Stimulated activated CD8-positive, alpha-beta memory T cell treated with anti-CD3 and anti-CD28 coated beads, Interleukin-7, amount 100 ng/mL, for 48 hours (primary cell): ENCODE results near the gene POLE4.

Source experiments
- DNase-seq, 2 donors: peaks; one replicate each; pipeline ENCODE4 v3.0.0-alpha.2; 2020; ENCODE audit warnings: low read depth in 1 of 2; ENCODE audit errors: extremely low read depth in 1 of 2

Gene POLE4

GRCh38 chr2:74985978-74986609 is 27.7 kb downstream of the POLE4 start:
- no peak for DNase-seq

DNA sequence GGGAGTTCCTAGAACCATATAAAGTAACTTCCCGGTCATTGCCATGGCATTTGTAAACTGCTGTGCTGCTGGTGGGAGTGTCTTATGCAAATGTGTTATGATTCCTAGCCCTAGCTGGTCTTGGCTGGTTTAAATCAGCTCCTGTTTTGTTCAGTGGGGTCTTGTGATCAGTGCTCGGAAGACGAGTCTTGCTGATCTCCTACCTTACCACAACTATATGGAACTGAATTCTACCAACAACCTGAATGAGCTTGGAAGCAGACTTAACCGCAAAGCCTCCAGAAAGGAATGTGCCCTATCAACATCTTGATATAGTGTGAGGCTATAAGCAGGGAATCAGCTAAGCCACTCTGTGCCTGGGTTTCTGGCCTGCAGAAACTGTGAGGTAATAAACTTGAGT is 33.5 kb downstream of the POLE4 start:
- no peak for DNase-seq

DNA sequence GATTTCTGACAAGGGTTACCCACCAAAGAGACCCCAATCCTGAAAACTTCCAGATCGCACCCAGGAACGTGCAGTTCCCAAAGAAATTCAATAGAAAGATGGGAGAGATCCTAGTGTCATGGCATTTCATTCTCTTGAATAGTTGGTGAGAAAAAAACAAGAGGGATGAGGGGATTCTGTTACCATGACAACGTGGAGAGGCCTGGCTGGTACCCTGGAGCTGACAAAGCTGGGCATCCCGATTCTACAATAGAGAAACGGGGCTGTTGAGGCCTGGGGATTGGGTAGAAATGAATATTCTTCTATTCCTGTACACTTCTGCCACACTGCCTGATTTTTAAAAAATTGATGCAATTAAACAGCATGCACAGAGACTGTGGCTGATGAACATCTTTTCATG is 41.0 kb downstream of the POLE4 start:
- no peak for DNase-seq

DNA sequence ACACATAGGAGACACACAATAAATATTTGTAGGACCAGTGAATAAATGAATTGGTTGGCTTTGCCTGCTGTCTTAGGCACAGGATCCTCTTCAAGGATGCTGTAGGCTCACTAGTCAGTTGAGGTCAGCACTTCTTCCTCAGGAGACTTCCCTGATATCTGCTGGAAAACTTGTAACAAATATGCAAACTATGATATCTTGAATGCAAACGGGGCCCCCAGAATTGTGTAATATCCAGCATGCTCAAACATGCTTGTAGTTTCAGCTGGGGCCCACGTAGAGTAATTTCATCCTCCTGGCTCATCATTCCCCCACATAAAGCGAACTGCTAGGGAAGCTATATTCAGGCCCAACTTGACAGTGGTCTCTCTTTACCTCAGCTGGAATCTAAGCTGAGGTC is 43.6 kb downstream of the POLE4 start:
- DNase-seq, result no peak

DNA sequence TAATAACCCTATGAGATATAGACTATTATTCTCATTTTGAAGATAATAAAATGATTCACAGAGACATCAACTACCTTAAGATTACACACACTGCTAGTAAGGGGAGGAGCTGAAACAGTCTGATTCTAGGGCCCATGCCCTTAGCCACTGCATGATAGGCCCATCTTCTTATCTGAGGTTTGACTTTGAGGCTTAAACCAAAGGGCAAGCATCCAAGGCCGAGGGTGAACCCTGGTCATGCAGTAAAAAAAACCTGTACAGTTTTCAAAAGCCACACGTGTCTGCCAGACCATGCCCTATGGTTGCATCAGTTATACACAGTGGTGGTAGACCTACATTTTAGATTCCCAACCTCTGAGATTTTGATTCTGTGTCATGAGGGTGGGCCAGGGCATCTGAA is 44.8 kb downstream of the POLE4 start:
- DNase-seq, result no peak

DNA sequence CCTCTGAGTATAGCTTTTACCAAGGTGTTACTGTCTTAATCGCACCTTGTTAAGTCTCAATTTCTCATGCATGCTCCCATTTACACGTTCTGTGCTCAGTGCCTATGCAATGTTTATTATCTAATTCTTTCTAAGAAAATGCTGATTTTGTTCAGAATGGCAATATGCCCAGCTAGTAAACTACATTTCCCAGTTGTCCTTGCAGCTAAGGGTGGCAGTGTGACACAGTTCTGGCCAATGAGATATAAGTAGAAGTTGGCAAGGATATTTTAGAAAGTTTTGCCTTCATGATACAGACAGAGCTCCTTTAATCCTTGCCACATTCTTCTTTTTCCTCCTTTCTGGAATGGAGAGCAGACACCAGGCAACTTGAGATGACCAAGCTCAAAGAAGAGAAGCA is 45.3 kb downstream of the POLE4 start:
- no peak for DNase-seq

DNA sequence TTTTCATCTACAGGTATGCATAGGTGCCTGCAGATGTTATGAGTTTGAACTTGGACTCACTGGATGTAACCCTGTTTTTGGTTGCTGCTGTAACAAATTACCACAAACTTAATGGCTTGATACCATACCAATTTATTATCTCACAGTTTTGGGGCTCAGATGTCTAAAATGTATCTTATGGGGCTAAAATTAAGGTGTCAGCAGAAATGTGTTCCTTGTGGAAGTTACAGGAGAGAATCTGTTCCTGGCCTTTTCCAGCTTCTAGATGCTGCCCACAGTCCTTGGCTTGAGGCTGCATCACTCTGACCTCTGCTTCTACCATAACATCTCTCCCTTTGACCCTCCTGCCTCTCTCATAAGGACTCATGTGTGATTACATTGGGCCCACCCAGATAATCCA is 47.6 kb downstream of the POLE4 start:
- DNase-seq, result no peak

DNA sequence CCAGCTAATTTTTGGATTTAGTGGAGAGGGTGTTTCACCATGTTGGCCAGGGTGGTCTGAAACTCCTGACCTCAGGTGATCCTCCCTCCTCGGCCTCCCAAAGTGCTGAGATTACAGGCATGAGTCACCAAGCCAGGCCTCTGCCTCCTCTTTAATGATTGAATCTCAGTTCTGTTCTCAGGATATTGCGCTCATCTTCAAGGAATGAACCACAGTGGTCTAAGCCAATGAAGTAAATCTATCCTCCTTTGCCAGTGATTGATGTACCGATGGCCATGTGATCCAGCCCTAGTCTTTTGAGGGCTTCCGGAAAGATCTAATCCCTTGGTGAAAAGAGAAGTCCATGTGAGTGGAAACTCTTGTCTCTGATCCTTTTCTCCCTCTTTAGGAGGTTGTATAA is 48.6 kb downstream of the POLE4 start:
- DNase-seq, result no peak

DNA sequence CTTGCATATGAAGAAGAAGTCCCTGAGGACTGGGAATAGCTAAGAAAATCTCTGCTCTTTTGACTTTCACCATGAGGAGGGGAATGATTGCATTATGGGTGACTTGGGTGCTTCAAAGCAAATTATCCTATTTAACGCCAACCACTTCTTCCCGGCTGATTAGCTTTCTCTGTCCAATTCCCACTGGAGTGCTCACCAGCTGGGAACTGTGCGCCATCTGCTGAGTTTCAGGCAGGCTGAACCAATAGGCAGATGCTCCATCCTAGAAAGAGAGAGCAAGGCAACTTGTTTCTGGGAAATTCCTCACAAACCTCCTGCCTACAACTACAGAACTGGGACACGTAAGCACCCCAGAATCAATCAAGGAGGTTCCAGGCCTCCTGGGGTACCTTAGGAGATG is 49.4 kb downstream of the POLE4 start:
- DNase-seq, result no peak

GRCh38 chr2:75010571-75010970 is 52.1 kb downstream of the POLE4 start:
- no peak for DNase-seq

GRCh38 chr2:75012080-75012479 is 53.6 kb downstream of the POLE4 start:
- DNase-seq, result no peak

DNA sequence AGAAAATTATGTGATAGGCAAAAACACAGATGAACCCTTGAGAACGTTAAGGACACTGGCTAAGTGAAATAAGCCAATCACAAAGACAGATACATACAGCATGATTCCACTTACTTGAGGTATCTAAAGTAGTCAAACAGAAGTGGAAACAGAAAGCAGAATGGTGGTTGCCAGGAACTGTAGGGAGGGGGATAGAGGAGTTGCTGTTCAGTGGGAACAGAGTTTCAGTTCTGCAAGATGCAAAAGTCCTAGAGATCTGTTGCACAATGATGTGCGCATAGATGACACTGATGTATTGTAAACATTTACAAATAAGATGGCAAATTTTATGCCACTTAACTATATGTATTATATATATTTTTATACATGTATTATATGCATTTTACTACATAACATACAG is 59.7 kb downstream of the POLE4 start:
- no peak for DNase-seq
